HG03159 (cell line): ENCODE measurements around the gene PDE6D.
"Not testable (repeated sequence)": the region's sequence is repeated elsewhere in the genome, so short reads cannot be mapped to it uniquely, and the experiment has no call there.

Experiments used
- ATAC-seq: cut with Tn5 transposase; IDR thresholded peaks from one replicate; pipeline ENCODE4 v1.9.1; 2021; ENCODE audit warnings: mild to moderate bottlenecking, moderate library complexity; ENCODE audit not compliant: unreplicated experiment

Gene PDE6D

DNA sequence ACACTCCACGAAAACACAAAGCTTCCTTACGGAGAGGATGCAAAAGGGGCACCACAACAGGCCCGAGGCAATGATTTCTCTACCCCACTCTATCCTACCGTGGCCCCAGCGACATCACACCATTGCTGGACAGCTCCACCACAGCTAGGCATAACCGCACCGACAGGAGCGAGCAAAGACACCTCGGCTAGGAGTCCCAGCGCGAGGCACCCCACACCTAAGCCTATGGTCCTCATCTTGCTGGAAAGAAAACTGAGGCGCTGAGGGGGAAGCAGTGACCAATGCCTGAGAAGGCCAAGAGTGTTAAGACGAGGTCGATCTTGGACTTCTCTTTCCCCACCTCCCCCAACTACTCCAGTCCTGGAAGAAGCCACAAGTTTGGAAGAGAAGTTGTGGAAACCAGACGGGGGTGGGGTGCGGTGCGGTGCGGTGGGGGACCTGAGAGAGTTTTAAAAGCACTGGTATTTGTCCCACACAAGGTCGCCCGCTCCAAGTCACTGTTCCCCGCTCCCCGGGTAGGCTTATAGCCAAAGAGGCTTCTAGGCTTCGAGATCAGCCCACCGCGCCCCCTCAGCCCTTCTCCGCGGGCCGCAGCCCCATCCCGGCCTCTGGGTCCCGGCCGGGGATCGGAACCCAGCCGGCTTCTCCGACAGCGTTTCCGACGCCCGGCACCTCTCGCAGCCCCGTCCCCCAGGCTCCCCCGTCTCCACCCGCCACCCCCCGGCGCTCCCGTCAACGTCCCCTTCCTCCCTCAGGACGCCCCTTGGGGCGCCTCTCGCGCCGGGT is 766 bp downstream of the PDE6D start:
- no peak for ATAC-seq

DNA sequence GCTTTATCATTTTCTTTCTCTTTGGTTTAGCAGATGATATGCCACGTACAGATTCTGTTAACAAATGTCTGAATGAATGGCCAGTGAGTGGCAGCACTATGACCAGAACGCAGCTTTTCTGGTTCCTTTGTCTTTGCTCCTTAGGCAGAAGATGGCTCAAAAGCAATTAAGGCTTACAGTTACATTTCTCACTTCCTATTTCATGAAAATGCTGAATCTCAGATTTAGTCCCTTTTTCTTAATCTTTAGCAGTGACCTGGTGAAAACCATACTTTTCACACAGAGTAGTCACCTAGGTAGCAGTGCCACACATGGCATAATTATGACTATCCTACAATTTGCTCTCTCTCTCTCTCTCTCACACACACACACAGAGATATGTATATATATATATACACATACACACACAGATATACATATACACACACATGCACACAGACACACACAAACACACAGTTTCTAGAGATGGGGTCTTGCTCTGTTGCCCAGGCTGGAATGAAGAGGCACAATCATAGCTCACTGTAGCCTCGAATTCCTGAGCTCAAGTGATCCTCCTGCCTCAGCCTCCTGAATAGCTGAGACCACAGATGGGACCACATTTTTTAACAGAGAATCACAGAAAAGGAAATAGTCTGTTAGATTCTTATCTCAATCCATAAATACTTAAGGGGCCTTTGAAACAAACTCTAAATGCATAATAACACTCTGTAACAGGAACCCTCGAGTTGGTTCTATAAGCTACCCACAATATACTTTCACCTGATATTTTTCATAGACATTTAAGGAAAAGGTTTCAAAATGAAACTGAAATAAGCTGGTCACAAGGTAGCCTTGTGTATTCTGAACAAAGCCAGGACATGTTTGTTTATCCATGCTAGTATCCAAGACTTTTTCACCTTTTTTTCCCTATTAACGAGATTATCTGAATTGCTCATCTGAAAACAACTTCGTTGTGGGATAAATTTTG is 11.6 kb downstream of the PDE6D start:
- ATAC-seq: no peak

DNA sequence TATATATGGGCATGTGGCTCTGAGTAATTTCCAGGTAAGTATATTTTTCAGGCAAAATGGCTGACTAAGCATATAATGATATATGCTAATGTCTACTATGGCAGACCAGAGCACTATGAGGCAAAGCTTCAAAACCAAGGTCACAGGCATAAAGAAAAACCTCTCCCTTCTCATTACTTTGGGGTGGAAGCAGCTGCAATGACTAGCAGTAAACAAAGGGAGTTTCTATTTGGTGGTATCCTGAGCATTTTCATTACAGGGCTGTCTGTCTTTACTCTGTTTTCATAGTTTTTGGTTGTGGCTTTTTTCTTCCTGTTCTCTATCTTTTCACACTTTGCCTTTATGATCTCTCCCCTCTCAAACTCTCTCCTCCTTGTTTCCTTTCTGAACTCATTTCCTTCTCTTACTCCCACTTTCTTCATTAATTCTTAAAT is 15.6 kb downstream of the PDE6D start:
- no peak for ATAC-seq

DNA sequence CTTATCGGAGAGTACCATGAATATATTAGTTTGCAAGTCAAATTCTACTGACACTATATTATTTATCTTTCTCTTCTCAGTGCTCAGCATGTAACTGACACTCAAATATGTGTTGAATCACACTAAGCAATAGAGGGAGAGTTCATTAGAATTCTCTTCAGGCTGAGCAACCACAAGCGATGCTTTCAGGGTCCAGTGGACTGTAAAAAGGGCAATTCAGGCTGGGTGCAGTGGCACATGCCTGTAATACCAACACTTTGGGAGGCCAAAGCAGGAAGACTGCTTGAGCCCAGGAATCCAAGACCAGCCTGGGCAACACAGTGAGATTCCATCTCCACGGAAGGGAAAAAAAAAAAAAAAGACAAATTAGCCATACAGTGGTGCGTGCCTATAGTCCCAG is 16.3 kb downstream of the PDE6D start:
- no peak for ATAC-seq

DNA sequence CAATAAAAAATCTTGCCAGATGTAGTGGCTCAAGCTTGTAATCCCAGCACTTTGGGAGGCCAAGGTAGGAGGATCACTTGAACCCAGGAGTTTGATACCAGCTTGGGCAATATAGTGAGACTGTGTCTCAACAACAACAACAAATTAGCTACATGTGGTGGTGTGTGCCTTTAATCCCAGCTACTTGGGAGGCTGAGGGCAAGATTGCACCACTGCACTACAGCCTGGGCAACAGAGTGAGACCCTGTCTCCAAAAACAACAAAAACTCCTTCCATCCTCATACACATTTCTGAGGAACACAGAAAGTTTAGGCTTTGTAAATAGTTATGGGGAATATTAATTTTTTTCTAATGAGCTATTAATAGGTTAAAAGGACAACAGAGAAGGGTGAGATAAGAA is 17.0 kb downstream of the PDE6D start:
- ATAC-seq: no peak

DNA sequence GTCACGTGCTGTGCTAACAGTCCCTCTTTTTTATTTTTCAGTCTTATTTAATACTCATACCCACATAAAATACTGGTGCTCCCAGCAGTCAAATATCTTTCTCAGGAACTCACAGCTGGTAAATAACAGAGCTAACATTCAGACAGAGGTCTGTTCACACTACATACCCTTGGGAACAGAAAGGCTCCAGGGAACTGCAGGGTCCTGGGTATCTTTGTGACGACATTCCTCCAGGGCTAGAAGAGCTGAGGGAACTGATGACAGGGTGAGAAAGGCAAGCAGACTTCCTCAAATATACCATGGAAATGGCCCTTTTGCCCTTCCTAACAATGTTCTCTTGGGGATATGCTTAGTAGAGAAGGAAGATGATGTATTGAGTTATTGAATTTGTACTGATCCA is 19.3 kb downstream of the PDE6D start:
- ATAC-seq: no peak

DNA sequence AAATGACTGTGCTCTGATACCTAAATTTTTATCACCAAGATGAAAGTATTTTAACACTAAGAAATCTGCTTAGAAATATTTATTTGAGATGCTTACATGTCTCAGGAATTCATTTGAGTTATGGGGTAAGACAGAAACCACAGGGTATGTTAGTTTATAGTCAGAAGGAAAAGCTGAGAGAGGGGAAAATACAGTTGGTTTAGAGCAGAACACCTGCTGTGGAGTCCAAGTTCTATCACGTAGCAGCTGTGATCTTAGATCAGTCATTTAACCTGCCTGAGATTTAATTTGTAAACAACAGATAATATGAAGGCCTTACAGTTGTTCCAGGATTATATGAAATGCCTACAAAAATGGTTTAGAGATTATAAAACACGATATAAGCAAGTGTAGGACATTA is 29.0 kb downstream of the PDE6D start:
- no peak for ATAC-seq

DNA sequence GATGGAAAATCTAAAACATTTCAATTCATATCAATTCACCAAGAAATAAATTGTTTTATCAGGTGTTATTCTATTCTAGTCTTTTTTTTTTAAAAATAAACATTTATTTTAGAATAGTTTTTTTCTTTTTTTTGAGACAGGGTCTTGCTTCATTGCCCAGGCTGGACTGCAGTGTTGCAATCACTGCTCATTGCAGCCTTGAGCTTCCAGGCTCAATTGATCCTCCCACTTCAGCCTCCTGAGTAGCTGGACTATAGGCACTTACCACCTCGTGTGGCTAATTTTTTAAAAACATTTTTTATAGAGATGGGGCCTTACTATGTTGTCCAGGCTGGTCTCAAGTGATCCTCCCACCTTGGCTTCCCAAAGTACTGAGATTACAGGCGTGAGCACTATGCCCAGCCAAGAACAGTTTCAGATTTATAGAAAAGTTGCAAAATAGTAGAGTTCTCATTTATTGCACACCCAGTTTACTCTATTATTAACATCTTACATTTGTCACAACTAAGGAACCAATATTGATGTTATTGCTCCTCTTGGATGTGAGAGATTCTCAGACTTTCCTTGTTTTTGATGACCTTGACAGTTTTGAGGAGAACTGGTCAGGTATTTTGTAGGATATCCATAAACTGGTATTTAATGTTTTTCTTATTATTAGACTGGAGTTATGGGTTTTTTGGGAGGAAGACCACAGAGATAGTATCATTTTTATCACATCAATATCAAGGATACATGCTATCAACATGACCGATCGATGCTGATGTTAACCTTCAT is 29.9 kb downstream of the PDE6D start:
- no peak for ATAC-seq

DNA sequence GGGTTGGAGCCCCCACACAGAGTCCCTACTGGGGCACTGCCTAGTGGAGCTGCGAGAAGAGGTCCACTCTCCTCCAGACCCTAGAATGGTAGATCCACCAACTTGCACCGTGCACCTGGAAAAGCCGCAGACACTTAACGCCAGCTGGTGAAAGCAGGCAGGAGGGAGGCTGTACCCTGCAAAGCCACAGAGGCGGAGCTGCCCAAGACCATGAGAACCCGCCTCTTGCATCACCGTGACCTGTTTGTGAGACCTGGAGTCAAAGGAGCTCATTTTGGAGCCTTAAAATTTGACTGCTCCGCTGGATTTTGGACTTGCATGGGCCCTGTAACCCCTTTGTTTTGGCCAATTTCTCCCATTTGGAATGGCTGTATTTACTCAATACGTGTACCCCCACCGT is 32.1 kb downstream of the PDE6D start:
- not testable (repeated sequence) for ATAC-seq

DNA sequence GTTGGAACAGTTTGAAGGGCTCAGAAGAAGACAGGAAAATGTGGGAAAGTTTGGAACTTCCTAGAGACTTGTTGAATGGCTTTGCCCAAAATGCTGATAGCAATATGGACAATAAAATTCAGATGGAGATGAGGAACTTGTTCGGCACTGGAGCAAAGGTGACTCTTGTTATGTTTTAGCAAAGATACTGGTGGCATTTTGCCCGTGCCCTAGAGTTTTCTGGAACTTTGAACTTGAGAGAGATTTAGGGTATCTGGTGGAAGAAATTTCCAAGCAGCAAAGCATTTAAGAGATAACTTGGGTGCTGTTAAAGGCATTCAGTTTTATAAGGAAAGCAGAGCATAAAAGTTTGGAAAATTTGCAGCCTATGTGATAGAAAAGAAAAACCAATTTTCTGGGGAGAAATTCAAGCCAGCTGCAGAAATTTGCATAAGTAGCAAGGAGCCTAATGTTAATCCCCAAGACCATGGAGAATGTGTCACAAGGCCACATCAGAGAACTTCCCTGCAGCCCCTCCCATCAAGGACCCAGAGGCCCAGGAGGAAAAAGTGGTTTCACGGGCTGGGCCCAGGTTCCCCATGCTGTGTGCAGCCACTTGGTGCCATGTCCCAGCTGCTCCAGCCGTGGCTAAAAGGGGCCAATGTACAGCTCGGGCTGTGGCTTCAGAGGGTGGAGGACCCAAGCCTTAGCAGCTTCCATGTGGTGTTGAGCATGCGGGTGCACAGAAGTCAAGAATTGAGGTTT is 32.8 kb downstream of the PDE6D start:
- ATAC-seq: not testable (repeated sequence)

DNA sequence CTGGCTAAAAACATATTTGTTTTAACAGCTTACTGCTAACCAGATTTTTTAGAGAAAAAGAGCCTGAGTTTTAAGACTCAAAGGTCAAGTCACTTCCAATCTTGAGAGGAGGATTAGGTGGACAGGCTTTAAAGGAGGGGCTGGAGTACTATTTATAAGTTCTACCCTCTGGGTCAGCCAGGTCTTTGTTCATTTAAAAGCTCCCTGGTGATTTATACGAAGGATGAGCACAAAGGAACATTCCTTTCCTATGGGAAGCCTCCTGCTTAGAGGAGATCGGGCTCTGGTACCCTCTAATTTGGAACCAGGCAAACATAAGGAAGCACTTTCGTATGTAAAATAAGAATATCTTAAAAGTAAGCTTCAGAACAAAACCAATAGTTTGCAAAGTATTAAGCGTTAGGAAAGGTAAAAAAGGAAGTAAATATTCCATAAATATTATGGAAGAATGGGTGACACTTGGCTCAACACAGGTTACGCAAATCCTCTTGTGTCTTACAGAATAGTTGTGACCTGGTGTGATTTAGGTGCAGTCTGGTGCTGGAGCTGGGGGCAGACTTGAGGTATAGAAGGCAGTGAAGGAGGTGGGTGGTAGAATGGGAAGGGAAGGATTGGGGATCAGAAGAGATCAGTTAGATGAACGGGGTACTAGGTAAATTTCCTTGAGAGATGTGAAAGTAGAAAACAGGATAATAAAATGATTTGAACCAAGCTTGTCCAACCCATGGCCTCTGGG is 35.6 kb downstream of the PDE6D start:
- ATAC-seq: no peak

DNA sequence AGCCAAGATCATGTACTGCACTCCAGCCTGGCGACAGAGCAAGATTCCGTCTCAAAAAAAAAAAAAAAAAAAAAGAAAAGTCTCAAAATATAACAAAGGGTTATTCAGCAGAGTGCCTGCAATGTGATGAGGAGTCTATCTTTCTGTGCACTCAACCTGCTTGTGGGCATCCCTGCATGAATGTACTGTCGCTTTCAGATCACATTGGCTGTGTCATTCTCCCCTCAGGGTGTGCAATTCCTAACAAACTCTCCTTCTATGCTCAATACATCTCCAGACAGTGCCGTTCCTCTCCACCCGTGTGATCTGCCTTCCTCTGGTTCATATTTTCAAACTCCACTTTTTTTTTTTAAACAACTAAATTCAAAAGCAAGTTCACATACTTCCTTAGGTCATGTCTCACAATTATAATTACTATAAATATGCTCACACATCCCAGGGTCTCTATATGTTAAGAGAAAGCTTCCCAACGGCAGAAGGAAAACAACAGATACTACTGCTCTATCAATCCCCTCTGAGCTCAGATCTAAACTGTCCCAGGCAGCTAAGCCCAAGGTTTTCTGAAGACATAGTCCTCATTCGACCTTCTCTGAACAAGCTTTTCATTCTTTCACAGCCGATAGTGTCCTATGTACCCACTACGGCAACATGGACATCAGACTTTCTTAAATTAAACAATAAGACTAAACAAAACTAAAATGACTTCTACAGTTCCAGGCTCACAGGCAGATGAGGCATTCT is 37.5 kb downstream of the PDE6D start:
- ATAC-seq: no peak

DNA sequence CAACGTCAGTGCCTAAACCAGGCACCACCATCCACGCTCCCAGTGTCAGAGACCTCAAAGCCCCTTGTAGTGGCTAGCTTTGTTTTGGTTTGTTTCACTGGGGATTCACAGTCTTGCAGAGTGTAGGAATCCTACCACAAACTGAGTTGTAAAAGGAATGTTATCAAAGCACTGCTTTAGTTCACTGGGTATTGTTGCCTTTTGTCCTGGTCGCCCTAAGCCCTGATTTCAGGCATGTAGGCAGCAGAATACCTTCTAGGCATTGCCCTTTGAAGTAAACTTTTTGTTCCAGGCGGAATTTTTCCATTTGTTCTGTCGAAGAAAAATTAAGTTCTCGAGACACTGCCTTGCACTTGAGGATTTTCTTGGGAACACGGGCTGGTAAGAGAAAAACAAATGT is 43.3 kb downstream of the PDE6D start:
- no peak for ATAC-seq

DNA sequence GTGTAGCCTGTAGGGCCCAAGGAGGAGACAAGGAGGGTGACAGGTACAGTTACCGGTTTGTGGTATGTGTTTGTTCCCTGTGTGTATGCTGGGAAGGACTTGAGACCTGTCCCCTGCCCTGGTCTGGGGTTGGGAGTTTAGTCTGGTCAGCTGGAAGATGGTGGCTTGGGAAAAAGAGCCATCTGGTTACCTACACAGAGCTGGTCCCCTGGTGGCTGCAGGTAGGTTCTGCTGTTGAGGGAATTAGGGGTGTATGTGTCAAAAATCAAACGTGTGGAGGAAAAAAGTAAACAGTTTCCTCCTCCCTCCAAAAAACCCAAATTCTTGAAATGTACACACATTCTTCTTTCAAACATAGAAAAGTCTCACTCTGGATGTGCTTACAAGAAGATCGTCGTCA is 48.5 kb downstream of the PDE6D start:
- no peak for ATAC-seq

DNA sequence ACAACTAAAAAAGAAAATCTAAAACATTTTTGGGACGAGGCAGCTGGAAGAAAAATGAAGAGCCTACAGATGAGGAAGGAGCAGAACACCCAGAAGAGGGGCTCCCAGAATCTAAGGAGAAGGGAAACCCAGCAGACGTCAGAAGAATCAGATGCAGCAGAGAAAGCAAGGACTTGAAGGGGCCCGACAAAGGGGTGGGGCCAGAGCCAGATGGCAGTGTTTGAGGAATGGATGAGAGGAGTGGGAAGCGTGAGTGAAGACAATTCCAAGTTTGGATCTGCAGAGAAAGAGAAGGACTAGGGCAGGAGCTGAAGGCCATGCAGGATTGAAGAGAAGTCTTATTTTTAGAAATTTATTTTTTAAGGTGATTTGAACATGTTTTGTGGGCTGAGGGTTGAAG is 53.5 kb downstream of the PDE6D start:
- ATAC-seq: no peak

DNA sequence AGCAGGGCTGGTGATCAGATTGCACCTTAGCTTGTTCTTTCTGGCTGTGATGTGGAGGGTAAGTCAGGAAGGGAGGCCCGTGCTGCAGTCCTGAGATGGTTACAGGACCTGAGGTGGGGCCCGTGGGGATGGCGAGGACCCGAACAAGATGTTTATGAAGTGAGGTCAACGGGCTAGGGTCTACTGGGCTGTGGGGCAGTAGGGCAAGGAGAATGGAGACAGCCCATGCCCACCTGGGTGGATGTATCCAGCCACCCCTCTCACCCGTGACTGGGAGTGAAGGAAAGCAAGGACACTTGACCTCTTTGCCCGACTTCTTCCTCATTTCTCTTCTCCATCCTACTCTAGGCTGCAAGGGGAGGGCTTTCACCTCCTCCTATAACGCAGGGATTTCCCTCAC is 54.8 kb downstream of the PDE6D start:
- no peak for ATAC-seq

DNA sequence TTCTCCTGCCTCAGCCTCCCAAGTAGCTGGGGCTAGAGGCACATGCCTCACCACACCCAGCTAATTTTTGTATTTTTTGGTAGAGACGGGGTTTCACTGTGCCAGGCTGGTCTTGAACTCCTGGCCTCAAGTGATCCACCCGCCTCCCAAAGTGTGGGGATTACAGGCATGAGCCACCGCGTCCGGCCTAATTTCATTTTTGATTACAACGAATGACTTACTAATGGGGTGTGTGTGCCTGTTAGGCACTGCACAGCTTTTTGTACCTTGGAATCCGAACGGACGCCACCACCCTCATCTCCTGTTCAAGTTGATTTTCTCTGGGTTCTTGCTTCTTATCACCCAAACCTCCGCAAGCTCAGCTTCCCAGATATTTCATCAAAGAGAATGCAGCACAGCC is 55.6 kb downstream of the PDE6D start:
- ATAC-seq: no peak

DNA sequence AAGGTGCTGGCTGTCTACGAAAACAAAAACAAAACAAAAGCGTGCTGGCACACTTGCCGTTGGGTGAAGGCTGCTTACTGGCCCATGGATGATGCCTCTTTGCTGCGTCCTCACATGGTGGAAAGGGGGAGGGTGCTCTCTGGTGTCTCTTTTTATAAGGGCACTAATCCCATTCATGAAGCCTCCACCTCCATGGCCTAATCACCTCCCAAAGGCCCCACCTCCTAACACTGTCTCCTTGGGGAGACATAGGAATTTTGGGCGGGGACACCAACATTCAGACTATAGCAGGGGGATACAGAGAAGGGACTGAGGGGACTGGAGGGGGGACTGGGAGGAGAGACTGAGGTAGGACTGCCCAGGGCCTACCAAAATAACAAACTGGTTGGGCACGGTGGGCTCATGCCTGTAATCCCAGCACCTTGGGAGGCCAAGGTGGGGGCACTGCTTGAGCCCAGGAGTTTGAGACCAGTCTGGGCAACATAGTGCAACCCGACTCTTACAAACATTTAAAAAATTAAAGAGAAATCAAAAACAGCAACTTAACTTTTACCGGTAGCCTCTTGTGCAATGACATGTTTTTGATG is 58.3 kb downstream of the PDE6D start:
- no peak for ATAC-seq
